ENCODE measurements around the gene SLC25A22. TPM values are rescaled to one million over a fixed set of nuclear protein-coding genes. Genes with fewer than 3 reads are reported as not detected.

SLC25A22 gene
- total RNA-seq, 2 donors from 2014 or later, result 55.8 to 69.5 TPM

- intact Hi-C loops (cut with DNase I), result no loop called here
Measured at GRCh38 chr11:745428-745827, 52.7 kb downstream of the SLC25A22 start.

DNA sequence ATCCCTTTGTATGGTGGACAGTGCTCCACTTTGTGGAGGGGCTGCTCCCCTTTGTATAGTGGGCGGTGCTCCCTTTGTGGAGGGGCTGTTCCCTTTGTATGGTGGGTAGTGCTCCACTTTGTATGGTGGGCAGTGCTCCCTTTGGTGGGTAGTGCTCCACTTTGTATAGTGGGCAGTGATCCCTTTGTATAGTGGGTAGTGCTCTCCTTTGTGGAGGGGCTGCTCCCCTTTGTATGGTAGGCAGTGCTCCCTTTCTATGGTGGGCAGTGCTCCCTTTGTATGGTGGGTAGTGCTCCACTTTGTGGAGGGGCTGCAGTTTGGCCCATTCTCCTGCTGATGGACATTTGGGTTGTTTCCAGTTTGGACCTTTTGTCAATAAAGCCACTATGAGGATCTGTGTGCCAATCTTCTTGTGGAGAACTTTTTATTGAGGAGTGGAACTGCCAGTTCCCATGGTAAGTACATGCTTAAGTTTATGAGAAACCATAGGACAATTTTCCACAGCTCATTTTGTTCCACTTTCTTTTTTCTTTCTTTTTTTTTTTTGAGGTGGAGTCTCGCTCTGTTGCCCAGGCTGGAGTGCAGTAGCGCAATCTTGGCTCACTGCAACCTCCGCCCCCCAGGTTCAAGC, 55.4 kb downstream of the SLC25A22 start:
- DNase-seq, result no peak
- intact Hi-C loops (cut with DNase I), result no loop called here
- no peaks in the 10 kb centered on the region for H3K9me3 ChIP-seq
- H3K27ac ChIP-seq, result no peak overlapping the region
- WGBS, 2 donors, result 92 to 97% methylated on average over 3 to 4 of the region's 4 CpGs
- peaks cover 11% of the 10 kb centered on the region for H3K4me1 ChIP-seq
- ATAC-seq, result no peak
- no peaks in the 10 kb centered on the region for H3K27me3 ChIP-seq
- H3K4me3 ChIP-seq, result no peak overlapping the region
- H3K36me3 ChIP-seq (replicated peaks in 1 of 2; ENCODE audit: insufficient read depth in 1 of 2, low read depth in 2 of 2), result no peaks in the 10 kb centered on the region
- TF ChIP-seq, protein P1, sequence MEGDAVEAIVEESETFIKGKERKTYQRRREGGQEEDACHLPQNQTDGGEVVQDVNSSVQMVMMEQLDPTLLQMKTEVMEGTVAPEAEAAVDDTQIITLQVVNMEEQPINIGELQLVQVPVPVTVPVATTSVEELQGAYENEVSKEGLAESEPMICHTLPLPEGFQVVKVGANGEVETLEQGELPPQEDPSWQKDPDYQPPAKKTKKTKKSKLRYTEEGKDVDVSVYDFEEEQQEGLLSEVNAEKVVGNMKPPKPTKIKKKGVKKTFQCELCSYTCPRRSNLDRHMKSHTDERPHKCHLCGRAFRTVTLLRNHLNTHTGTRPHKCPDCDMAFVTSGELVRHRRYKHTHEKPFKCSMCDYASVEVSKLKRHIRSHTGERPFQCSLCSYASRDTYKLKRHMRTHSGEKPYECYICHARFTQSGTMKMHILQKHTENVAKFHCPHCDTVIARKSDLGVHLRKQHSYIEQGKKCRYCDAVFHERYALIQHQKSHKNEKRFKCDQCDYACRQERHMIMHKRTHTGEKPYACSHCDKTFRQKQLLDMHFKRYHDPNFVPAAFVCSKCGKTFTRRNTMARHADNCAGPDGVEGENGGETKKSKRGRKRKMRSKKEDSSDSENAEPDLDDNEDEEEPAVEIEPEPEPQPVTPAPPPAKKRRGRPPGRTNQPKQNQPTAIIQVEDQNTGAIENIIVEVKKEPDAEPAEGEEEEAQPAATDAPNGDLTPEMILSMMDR (IDR thresholded peaks at IDR 0.05), result no peak
- no peak for TF ChIP-seq POLR2A (IDR thresholded peaks at IDR 0.05)

More at GRCh38 chr11:745428-745827, 52.7 kb downstream of the SLC25A22 start:
- TF ChIP-seq POLR2A (IDR thresholded peaks at IDR 0.05), result no peak
- TF ChIP-seq, protein P1 (IDR thresholded peaks at IDR 0.05), result no peak
- H3K36me3 ChIP-seq (replicated peaks in 1 of 2; ENCODE audit: insufficient read depth in 1 of 2, low read depth in 2 of 2), result no peaks in the 10 kb centered on the region
- H3K27me3 ChIP-seq, result no peaks in the 10 kb centered on the region
- H3K4me3 ChIP-seq, result no peak overlapping the region
- H3K27ac ChIP-seq, result no peak overlapping the region
- H3K4me1 ChIP-seq, result peaks cover 31% of the 10 kb centered on the region
- 27 to 38% methylated on average over 1 of the region's 1 CpG for WGBS, 2 donors
- H3K9me3 ChIP-seq, result no peaks in the 10 kb centered on the region
- DNase-seq (no peak), ATAC-seq (no peak)

- 92 to 95% methylated on average over 3 of the region's 3 CpGs for WGBS, 2 donors
- no peak overlapping the region for H3K4me3 ChIP-seq
- intact Hi-C loops (cut with DNase I), result no loop called here
- TF ChIP-seq, protein P1 (IDR thresholded peaks at IDR 0.05), result no peak
- TF ChIP-seq POLR2A (IDR thresholded peaks at IDR 0.05), result no peak
- H3K36me3 ChIP-seq (replicated peaks in 1 of 2; ENCODE audit: insufficient read depth in 1 of 2, low read depth in 2 of 2), result no peaks in the 10 kb centered on the region
- H3K4me1 ChIP-seq, result peaks cover 10% of the 10 kb centered on the region
- no peak overlapping the region for H3K27ac ChIP-seq
- DNase-seq, result no peak
- H3K9me3 ChIP-seq, result no peaks in the 10 kb centered on the region
- no peak for ATAC-seq
- no peaks in the 10 kb centered on the region for H3K27me3 ChIP-seq
Measured at GRCh38 chr11:742156-742546, 55.9 kb downstream of the SLC25A22 start.

Small RNAs within 50 kb of the gene (small RNA-seq; reads per million reads assigned to genes)
- not detected for gene SNORA52

Other genes with a start within 250 kb of the SLC25A22 start
- 10 to 100 TPM in 1 of 2 donors, 1 to 10 TPM in 1; 6.0 to 12.9 TPM for gene LMNTD2, start 237.5 kb downstream of the SLC25A22 start, total RNA-seq
- gene RASSF7, start 237.3 kb downstream of the SLC25A22 start, total RNA-seq, result 100 to 1,000 TPM in 1 of 2 donors, 10 to 100 TPM in 1; 49.5 to 134 TPM
- 10 to 100 TPM; 18.2 to 34.3 TPM for gene PHRF1, start 221.8 kb downstream of the SLC25A22 start, total RNA-seq
- gene IRF7, start 182.3 kb downstream of the SLC25A22 start, total RNA-seq, result 10 to 100 TPM; 10.4 to 10.9 TPM
- 10 to 100 TPM in 1 of 2 donors, not detected in 1; 14.5 TPM for gene CDHR5, start 173.3 kb downstream of the SLC25A22 start, total RNA-seq
- not detected for gene SCT, start 171.1 kb downstream of the SLC25A22 start, total RNA-seq
- 1 to 10 TPM in 1 of 2 donors, not detected in 1; 3.0 TPM for gene DRD4, start 161.0 kb downstream of the SLC25A22 start, total RNA-seq
- 10 to 100 TPM; 15.8 to 28.0 TPM for gene DEAF1, start 103.1 kb downstream of the SLC25A22 start, total RNA-seq
- gene TMEM80, start 102.5 kb downstream of the SLC25A22 start, total RNA-seq, result 10 to 100 TPM; 21.8 to 36.3 TPM
- 100 to 1,000 TPM; 126 to 153 TPM for gene EPS8L2, start 92.0 kb downstream of the SLC25A22 start, total RNA-seq
- gene TALDO1, start 50.8 kb downstream of the SLC25A22 start, total RNA-seq, result 100 to 1,000 TPM in 1 of 2 donors, 10 to 100 TPM in 1; 78.9 to 119 TPM
- 10 to 100 TPM; 14.0 to 28.7 TPM for gene GATD1, start 20.8 kb downstream of the SLC25A22 start, total RNA-seq
- under 1 TPM in 1 of 2 donors, not detected in 1; 0.78 TPM for gene CEND1, start 8.2 kb downstream of the SLC25A22 start, total RNA-seq
- gene PIDD1, start 7.0 kb upstream of the SLC25A22 start, total RNA-seq, result 10 to 100 TPM; 11.9 to 98.6 TPM
- 100 to 1,000 TPM; 395 to 402 TPM for gene RPLP2, start 11.7 kb upstream of the SLC25A22 start, total RNA-seq
- gene PNPLA2, start 20.6 kb upstream of the SLC25A22 start, total RNA-seq, result 100 to 1,000 TPM in 1 of 2 donors, 10 to 100 TPM in 1; 72.1 to 351 TPM
- gene CRACR2B, start 29.6 kb upstream of the SLC25A22 start, total RNA-seq, result 100 to 1,000 TPM; 134 to 368 TPM
- 100 to 1,000 TPM; 152 to 282 TPM for gene CD151, start 34.7 kb upstream of the SLC25A22 start, total RNA-seq
- gene POLR2L, start 44.2 kb upstream of the SLC25A22 start, total RNA-seq, result 10 to 100 TPM; 33.5 to 83.4 TPM
- gene TSPAN4, start 44.6 kb upstream of the SLC25A22 start, total RNA-seq, result 10 to 100 TPM; 44.9 to 87.7 TPM
- 10 to 100 TPM; 39.4 to 81.4 TPM for gene CHID1, start 112.5 kb upstream of the SLC25A22 start, total RNA-seq
- gene AP2A2, start 127.6 kb upstream of the SLC25A22 start, total RNA-seq, result 10 to 100 TPM; 40.7 to 77.8 TPM
- 100 to 1,000 TPM; 101 to 194 TPM for gene MUC6, start 238.4 kb upstream of the SLC25A22 start, total RNA-seq

All from body of pancreas (tissue), 4 donors.